Loucy (cell line): ENCODE data around the gene COL25A1.

Experiments used
- EZH2phosphoT487 ChIP-seq: fragments of 200-600 bp; IDR thresholded peaks from 2 replicates; pipeline ENCODE4 v1.6.1; 2018; ENCODE audit warnings: antibody characterized with exemption, mild to moderate bottlenecking, moderate library complexity, borderline replicate concordance
- TF ChIP-seq, protein P1 (sequence below): fragments of 200-600 bp; sonication (generic); conservative IDR thresholded peaks from 2 replicates; pipeline ENCODE4 v1.5.1; 2014; ENCODE audit warnings: mild to moderate bottlenecking, antibody characterized with exemption, low read length

DNA sequence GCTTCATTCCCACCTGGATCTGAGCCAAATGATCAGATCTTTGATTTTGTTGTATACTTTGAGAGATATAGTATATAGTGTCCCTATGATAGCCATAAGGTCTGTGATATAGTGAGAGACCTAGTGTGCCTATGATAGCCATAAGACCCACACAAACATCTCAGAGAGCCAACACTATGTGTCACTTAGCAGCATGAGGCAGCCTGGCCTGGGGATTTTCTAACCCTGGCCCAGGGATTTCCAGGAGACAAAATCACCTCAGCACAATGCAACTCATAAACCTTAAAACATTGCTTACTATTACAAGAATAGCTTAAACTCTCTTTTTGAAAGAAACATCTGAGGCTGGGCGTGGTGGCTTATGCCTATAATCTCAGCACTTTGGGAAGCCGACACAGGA lies 23.2 kb upstream of the COL25A1 start:
- TF ChIP-seq, protein P1, sequence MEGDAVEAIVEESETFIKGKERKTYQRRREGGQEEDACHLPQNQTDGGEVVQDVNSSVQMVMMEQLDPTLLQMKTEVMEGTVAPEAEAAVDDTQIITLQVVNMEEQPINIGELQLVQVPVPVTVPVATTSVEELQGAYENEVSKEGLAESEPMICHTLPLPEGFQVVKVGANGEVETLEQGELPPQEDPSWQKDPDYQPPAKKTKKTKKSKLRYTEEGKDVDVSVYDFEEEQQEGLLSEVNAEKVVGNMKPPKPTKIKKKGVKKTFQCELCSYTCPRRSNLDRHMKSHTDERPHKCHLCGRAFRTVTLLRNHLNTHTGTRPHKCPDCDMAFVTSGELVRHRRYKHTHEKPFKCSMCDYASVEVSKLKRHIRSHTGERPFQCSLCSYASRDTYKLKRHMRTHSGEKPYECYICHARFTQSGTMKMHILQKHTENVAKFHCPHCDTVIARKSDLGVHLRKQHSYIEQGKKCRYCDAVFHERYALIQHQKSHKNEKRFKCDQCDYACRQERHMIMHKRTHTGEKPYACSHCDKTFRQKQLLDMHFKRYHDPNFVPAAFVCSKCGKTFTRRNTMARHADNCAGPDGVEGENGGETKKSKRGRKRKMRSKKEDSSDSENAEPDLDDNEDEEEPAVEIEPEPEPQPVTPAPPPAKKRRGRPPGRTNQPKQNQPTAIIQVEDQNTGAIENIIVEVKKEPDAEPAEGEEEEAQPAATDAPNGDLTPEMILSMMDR: no peak
- no peak for TF ChIP-seq EZH2phosphoT487
